GM23338 (cell line): ENCODE results near the gene AOAH.

Experiments used
- CREB1 ChIP-seq: fragments of 250-450 bp; sonication (Bioruptor Pico); IDR thresholded peaks from 2 replicates; pipeline ENCODE4 v1.5.0; 2020; ENCODE audit warnings: low read depth, mild to moderate bottlenecking, moderate library complexity
- CTCF ChIP-seq, 2 experiments: fragments of 200-600 bp in 1 of 2; sonication (generic) in 1 of 2; conservative IDR thresholded peaks; 2 replicates each; pipeline versions ENCODE4 v1.5.1 to v1.6.1; 2016 to 2017; ENCODE audit warnings: antibody characterized with exemption in 2 of 2, low read depth in 2 of 2, mild to moderate bottlenecking in 2 of 2, moderate library complexity in 1 of 2
- EZH2 ChIP-seq: fragments of 200-600 bp; sonication (generic); IDR thresholded peaks from one replicate; pipeline ENCODE4 v1.8.0; 2017; ENCODE audit warnings: antibody characterized with exemption, mild to moderate bottlenecking, low read depth; ENCODE audit not compliant: unreplicated experiment
- EZH2phosphoT487 ChIP-seq: fragments of 200-600 bp; sonication (generic); IDR thresholded peaks from one replicate; pipeline ENCODE4 v1.8.1; 2018; ENCODE audit warnings: antibody characterized with exemption; ENCODE audit not compliant: unreplicated experiment
- JUNB ChIP-seq: IDR thresholded peaks from one replicate; pipeline ENCODE4 v1.6.1; 2016; ENCODE audit warnings: antibody characterized with exemption; ENCODE audit not compliant: unreplicated experiment
- NANOG ChIP-seq: IDR thresholded peaks from 2 replicates; pipeline ENCODE4 v1.6.1; 2016; ENCODE audit warnings: antibody characterized with exemption, borderline replicate concordance
- POLR2AphosphoS5 ChIP-seq: IDR thresholded peaks from 2 replicates; pipeline ENCODE4 v1.6.1; 2016; ENCODE audit warnings: antibody characterized with exemption, low read depth
- REST ChIP-seq: IDR thresholded peaks from one replicate; pipeline ENCODE4 v1.6.1; 2018; ENCODE audit warnings: antibody characterized with exemption; ENCODE audit not compliant: unreplicated experiment
- ZNF114 ChIP-seq: fragments of 250-450 bp; sonication (Bioruptor Pico); IDR thresholded peaks from 2 replicates; pipeline ENCODE4 v1.5.0; 2020; ENCODE audit warnings: mild to moderate bottlenecking, moderate library complexity
- ZNF331 ChIP-seq: fragments of 250-450 bp; sonication (Bioruptor Pico); IDR thresholded peaks from 2 replicates; pipeline ENCODE4 v1.5.0; 2020; ENCODE audit warnings: low read depth, mild to moderate bottlenecking, moderate library complexity
- TF ChIP-seq, protein P1 (sequence below): IDR thresholded peaks from 2 replicates; pipeline ENCODE4 v1.6.1; 2016; ENCODE audit warnings: antibody characterized with exemption

DNA sequence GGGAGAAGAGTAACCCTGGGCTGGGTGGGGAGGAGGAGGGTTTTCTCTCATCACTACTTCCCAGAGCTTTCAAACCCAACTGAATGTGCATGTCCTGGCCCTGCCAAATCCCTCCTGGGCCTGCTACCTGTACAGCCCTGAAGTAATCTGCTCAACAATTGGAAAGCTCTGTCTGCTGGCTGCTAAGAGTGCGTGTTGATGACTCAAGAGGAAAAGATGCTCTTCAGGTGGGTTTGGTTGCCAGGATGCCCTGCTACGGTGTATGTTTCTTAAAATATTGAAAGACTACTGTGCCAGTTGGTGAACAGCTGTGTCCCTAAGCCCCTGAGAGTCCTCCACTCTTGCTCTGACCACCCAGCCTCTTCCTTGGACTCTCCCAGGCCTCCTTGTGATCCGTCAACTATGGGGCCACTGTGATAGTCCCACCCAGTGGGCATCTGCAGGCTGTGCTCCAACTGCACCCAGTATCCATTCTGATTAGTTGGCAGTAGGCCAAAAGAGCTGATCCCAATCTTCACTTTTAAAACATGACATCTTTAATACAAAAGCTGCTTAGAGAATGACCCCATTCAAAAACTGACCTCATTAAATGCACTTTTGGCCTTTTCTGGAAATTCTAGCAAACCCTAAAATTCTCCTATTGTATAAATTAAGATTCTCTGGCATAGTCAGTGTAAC lies 85.6 kb downstream of the AOAH start:
- no peak for TF ChIP-seq POLR2AphosphoS5
- TF ChIP-seq CTCF (conservative IDR thresholded peaks at IDR 0.05; ENCODE audit: low read depth in 2 of 2): no peak
- TF ChIP-seq REST: no peak
- TF ChIP-seq EZH2: no peak
- TF ChIP-seq EZH2phosphoT487: no peak
- TF ChIP-seq, protein P1, sequence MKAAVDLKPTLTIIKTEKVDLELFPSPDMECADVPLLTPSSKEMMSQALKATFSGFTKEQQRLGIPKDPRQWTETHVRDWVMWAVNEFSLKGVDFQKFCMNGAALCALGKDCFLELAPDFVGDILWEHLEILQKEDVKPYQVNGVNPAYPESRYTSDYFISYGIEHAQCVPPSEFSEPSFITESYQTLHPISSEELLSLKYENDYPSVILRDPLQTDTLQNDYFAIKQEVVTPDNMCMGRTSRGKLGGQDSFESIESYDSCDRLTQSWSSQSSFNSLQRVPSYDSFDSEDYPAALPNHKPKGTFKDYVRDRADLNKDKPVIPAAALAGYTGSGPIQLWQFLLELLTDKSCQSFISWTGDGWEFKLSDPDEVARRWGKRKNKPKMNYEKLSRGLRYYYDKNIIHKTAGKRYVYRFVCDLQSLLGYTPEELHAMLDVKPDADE: no peak
- no peak for TF ChIP-seq JUNB
- no peak for TF ChIP-seq NANOG
- TF ChIP-seq CREB1: no peak
- TF ChIP-seq ZNF331: no peak
- TF ChIP-seq ZNF114 (CRISPR knock-in tag): no peak
